Measurements from ENCODE around the gene TRPM2. TPM values are rescaled to one million over a fixed set of nuclear protein-coding genes. Genes with fewer than 3 reads are reported as not detected.

The TRPM2 gene
- total and polyA plus RNA-seq, 2 of the 8 experiments (the other 6 are each of a cell fraction or from before 2014, with no cell fraction given), result 0.27 to 0.28 TPM

DNA sequence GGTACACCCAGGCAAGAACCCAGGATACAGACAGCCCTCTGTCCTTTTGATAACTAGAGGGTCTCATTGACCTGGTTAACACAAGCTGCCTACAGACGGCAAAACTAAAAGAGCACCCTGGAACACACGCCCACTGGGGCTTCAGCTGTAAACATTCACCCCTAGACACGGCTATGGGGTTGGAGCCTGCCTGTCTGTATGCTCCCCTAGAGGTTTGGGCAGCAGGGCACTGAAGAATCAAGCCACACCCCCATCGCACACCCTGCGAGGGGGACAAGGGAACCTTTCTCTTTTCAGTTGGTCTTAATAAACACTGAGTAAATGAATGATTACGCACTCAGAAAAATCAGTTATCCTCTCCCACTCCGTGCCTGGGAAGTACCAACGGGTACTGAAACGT, 137.4 kb downstream of the TRPM2 start:
- ChIA-PET POLR2A (ENCODE audit: partially characterized antibody) (interaction anchor here (0.9 kb wide), 1 partner anchor 291 kb away, joined by 3 read pairs; no protein-coding TSS in a partner anchor), CTCF (ENCODE audit: partially characterized antibody) (interaction anchor here (0.6 to 2.5 kb wide), 21 partner anchors 11 to 739 kb away, joined by 3 to 9 read pairs (median 3); partner anchors contain the start of gene TSPEAR)
- Histone ChIP-seq H3K9ac (replicated peaks in 1 of 4; ENCODE audit: extremely low read depth in 1 of 4, low read depth in 3 of 4, low read length in 3 of 4) (no peak overlapping the region), H2BK120ac (replicated peaks; ENCODE audit: low read depth, low read length) (no peak overlapping the region), H2BK12ac (ENCODE audit: low read depth, low read length) (no peak overlapping the region), H3K27ac (ENCODE audit: low read depth, low read length) (no peak overlapping the region), H3K56ac (replicated peaks; ENCODE audit: insufficient read length, low read depth, low read length) (no peak overlapping the region), H3K23ac (ENCODE audit: insufficient read length) (no peak overlapping the region), H4K8ac (ENCODE audit: extremely low read depth, insufficient read depth, low read length) (no peak overlapping the region), H2AFZ (ENCODE audit: low read length) (no peak overlapping the region), H2BK5ac (ENCODE audit: low read depth, low read length) (no peak overlapping the region), H3K79me2 (ENCODE audit: control insufficient read depth in 1 of 2, insufficient read depth in 2 of 2, low read length in 2 of 2) (peaks cover 3 to 36% of the 10 kb centered on the region in 2 experiments; a peak in 3 of 4 replicates), H3K9me3 (ENCODE audit: insufficient read depth in 2 of 2, low read depth in 1 of 2, low read length in 1 of 2) (peaks cover 9 to 11% of the 10 kb centered on the region in 2 experiments; a peak in 3 of 4 replicates), H4K20me1 (replicated peaks in 1 of 2; ENCODE audit: control insufficient read depth in 1 of 2, insufficient read depth in 2 of 2, low read length in 2 of 2) (no peaks in the 10 kb centered on the region), H3K4ac (replicated peaks; ENCODE audit: insufficient read length, low read depth, low read length) (no peak overlapping the region), H3K4me1 (replicated peaks in 1 of 4; ENCODE audit: control insufficient read depth in 3 of 4, insufficient read depth in 4 of 4, low read length in 3 of 4) (peaks cover 0 to 3% (median 1%) of the 10 kb centered on the region in 4 experiments; a peak in 3 of 7 replicates), H3K4me3 (ENCODE audit: extremely low read depth in 1 of 4, insufficient read depth in 2 of 4, low read depth in 3 of 4, low read length in 4 of 4) (no peak overlapping the region), H3K79me1 (ENCODE audit: low read depth, low read length) (no peaks in the 10 kb centered on the region; the same call in 1 of the 2 replicates), H4K5ac (ENCODE audit: insufficient read length, low read depth, low read length) (no peak overlapping the region), H3K14ac (ENCODE audit: insufficient read length) (no peak overlapping the region), H3K4me2 (ENCODE audit: insufficient read depth in 1 of 2, low read depth in 2 of 2, low read length in 2 of 2) (no peak overlapping the region), H2AK5ac (ENCODE audit: low read depth, low read length) (no peak overlapping the region), H3K18ac (ENCODE audit: extremely low read depth, low read length) (no peak overlapping the region), H3K27me3 (replicated peaks in 1 of 4; ENCODE audit: control insufficient read depth in 3 of 4, extremely low read depth in 1 of 4, insufficient read depth in 3 of 4, low read length in 3 of 4) (no peaks in the 10 kb centered on the region; a peak in 1 of 7 replicates), H3K23me2 (ENCODE audit: low read depth, low read length) (0 out of 2 replicates have a peak, but pooled peaks cover 2% of the 10 kb centered on the region), H2BK15ac (ENCODE audit: low read length) (no peak overlapping the region), H4K91ac (replicated peaks; ENCODE audit: insufficient read length, low read length) (no peak overlapping the region), H2BK20ac (ENCODE audit: low read length) (no peak overlapping the region), H3K36me3 (ENCODE audit: control insufficient read depth in 2 of 4, insufficient read depth in 4 of 4, low read length in 3 of 4) (peaks cover 0 to 26% (median 10%) of the 10 kb centered on the region in 4 experiments; a peak in 4 of 8 replicates)
- no peak for DNase-seq (ENCODE audit: low read depth in 1 of 2, low spot score in 2 of 2)
- FAIRE-seq, result no peak
- WGBS, 2 experiments (ENCODE audit: extremely low coverage in 1 of 2, insufficient coverage in 1 of 2, insufficient read length in 1 of 2, insufficient replicate concordance in 2 of 2, low coverage in 1 of 2, low lambda C conversion rate in 2 of 2, missing lambda C conversion rate in 1 of 2), result 93% methylated on average over 9 of the region's 9 CpGs; no CpG with 5 or more reads in 1 of the 2 experiments
- TF ChIP-seq TAF7 (optimal IDR thresholded peaks at IDR 0.05; ENCODE audit: borderline replicate concordance, low read depth, low read length) (no peak), CBX8 (IDR thresholded peaks at IDR 0.05; ENCODE audit: borderline replicate concordance, low read depth, low read length) (no peak), CHD2 (IDR thresholded peaks at IDR 0.05; ENCODE audit: low read length) (no peak), KDM5A (IDR thresholded peaks at IDR 0.05; ENCODE audit: low read length) (no peak), BCL11A (IDR thresholded peaks at IDR 0.05; ENCODE audit: low read depth in 2 of 2, low read length in 2 of 2) (no peak), SP4 (IDR thresholded peaks at IDR 0.05; ENCODE audit: low read length) (no peak), EGR1 (IDR thresholded peaks at IDR 0.05; ENCODE audit: borderline replicate concordance, low read depth, low read length) (no peak), JUND (IDR thresholded peaks at IDR 0.05; ENCODE audit: low read length) (no peak), RBBP5 (IDR thresholded peaks at IDR 0.05; ENCODE audit: borderline replicate concordance, low read depth, low read length) (no peak), SP2 (IDR thresholded peaks at IDR 0.05; ENCODE audit: low read length) (no peak), CTBP2 (IDR thresholded peaks at IDR 0.05; ENCODE audit: borderline replicate concordance, insufficient read depth, insufficient read length, low read length) (no peak), SIRT6 (IDR thresholded peaks at IDR 0.05; ENCODE audit: low read length) (no peak)
- TF ChIP-seq, protein P1, sequence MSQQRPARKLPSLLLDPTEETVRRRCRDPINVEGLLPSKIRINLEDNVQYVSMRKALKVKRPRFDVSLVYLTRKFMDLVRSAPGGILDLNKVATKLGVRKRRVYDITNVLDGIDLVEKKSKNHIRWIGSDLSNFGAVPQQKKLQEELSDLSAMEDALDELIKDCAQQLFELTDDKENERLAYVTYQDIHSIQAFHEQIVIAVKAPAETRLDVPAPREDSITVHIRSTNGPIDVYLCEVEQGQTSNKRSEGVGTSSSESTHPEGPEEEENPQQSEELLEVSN (IDR thresholded peaks at IDR 0.05), result no peak
- TF ChIP-seq, protein P2, sequence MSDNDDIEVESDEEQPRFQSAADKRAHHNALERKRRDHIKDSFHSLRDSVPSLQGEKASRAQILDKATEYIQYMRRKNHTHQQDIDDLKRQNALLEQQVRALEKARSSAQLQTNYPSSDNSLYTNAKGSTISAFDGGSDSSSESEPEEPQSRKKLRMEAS (IDR thresholded peaks at IDR 0.05), result no peak

Measured in H1 (cell line).